ENCODE results near the gene PCDHA8. TPM values are rescaled to one million over a fixed set of nuclear protein-coding genes. Genes with fewer than 3 reads are reported as not detected.
"Not testable (repeated sequence)": the region's sequence is repeated elsewhere in the genome, so short reads cannot be mapped to it uniquely, and the experiment has no call there.

PCDHA8 gene
- total RNA-seq, 1 donor from 2014 or later: not detected

DNA sequence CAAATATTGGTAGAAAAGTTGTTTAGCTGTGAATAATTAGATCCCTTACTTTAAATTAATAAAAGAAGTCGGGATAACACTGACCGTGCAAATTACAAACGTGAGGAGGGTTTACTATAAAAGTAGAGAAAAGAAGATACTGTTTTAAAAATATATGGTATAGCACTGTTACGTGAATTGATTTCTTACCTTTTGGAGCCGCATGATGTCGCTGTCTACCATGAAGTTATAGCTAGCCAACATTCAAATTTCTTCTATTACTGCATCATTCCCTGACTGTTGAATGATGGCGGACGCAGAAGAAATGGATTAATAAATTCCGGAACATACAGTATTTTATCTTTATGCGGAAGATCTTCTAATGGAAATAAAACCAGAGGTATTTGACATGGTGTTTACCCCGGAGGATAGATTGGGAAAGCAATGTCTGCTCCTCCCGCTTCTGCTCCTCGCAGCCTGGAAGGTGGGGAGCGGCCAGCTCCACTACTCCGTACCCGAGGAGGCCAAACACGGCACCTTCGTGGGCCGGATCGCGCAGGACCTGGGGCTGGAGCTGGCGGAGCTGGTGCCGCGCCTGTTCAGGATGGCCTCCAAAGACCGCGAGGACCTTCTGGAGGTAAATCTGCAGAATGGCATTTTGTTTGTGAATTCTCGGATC lies 13.2 kb upstream of the PCDHA8 start, which contains the start of gene PCDHA6:
Gene PCDHA6 (plus strand): TSS at position 257 of the 658 bp plus-strand sequence. CDS start 132 bp downstream, at position 389.
- no peak for DNase-seq (ENCODE audit: low spot score)

GRCh38 chr5:140828362-140828737 lies 12.6 kb upstream of the PCDHA8 start:
- no peak for DNase-seq (ENCODE audit: low spot score)

GRCh38 chr5:140829511-140830501 lies 11.2 kb upstream of the PCDHA8 start:
- not testable (repeated sequence) for DNase-seq (ENCODE audit: low spot score)

- DNase-seq (ENCODE audit: low spot score): no peak
Observed at GRCh38 chr5:140833993-140834392, 7.0 kb upstream of the PCDHA8 start, which contains the start of gene PCDHA7. Gene PCDHA7 (plus strand): TSS chr5:140834269. CDS start chr5:140834384, 115 bp downstream.

DNA sequence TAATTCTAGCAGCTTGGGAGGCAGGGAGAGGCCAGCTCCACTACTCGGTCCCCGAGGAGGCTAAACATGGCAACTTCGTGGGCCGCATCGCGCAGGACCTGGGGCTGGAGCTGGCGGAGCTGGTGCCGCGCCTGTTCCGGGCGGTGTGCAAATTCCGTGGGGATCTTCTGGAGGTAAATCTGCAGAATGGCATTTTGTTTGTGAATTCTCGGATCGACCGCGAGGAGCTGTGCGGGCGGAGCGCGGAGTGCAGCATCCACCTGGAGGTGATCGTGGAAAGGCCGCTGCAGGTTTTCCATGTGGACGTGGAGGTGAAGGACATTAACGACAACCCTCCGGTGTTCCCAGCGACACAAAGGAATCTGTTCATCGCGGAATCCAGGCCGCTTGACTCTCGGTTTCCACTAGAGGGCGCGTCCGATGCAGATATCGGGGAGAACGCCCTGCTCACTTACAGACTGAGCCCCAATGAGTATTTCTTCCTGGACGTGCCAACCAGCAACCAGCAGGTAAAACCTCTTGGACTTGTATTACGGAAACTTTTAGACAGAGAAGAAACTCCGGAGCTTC lies 6.5 kb upstream of the PCDHA8 start:
- not testable (repeated sequence) for DNase-seq (ENCODE audit: low spot score)

DNA sequence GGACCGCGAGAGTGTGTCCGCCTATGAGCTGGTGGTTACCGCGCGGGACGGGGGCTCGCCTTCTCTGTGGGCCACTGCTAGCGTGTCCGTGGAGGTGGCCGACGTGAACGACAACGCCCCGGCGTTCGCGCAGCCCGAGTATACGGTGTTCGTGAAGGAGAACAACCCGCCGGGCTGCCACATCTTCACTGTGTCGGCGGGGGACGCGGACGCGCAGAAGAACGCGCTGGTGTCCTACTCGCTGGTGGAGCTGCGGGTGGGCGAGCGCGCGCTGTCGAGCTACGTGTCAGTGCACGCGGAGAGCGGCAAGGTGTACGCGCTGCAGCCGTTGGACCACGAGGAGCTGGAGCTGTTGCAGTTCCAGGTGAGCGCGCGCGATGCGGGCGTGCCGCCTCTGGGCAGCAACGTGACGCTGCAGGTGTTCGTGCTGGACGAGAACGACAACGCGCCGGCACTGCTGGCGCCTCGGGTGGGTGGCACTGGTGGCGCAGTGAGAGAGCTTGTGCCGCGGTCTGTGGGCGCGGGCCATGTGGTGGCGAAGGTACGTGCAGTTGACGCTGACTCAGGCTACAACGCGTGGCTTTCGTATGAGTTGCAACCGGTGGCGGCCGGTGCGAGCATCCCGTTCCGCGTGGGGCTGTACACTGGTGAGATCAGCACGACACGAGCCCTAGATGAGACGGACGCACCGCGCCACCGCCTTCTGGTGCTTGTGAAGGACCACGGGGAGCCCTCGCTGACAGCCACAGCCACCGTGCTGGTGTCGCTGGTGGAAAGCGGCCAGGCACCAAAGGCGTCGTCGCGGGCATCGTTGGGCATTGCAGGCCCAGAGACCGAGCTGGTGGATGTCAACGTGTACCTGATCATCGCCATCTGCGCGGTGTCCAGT lies 5.1 kb upstream of the PCDHA8 start:
- no peak for DNase-seq (ENCODE audit: low spot score)

- DNase-seq (ENCODE audit: low spot score): no peak
Observed at GRCh38 chr5:140842798-140843733, 2.1 kb downstream of the PCDHA8 start.

DNA sequence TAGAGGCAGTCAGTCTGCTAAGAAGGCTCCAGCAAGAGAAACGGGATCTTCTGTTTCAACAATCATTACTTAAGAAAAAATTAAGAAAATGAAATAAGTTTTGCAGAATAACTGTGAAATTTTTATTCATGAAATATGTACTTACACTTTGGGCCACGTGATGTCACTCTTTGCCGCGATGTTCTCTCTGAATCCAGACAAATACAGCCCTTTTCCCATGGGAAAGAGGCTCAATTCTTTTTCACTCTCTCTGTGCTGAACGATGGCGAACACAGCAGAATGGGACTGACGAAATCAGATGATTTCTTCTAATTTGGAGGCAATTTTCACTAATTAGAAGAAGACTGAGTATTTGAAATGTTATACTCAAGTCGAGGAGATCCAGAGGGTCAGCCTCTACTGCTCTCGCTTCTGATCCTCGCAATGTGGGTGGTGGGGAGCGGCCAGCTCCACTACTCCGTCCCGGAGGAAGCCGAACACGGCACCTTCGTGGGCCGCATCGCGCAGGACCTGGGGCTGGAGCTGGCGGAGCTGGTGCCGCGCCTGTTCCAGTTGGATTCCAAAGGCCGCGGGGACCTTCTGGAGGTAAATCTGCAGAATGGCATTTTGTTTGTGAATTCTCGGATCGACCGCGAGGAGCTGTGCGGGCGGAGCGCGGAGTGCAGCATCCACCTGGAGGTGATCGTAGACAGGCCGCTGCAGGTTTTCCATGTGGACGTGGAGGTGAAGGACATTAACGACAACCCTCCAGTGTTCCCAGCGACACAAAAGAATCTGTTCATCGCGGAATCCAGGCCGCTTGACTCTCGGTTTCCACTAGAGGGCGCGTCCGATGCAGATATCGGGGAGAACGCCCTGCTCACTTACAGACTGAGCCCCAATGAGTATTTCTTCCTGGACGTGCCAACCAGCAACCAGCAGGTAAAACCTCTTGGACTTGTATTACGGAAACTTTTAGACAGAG lies 7.4 kb downstream of the PCDHA8 start, which contains the start of gene PCDHA9:
Gene PCDHA9 (plus strand): TSS at position 244 of the 964 bp plus-strand sequence. CDS start 114 bp downstream, at position 358.
- not testable (repeated sequence) for DNase-seq (ENCODE audit: low spot score)

DNA sequence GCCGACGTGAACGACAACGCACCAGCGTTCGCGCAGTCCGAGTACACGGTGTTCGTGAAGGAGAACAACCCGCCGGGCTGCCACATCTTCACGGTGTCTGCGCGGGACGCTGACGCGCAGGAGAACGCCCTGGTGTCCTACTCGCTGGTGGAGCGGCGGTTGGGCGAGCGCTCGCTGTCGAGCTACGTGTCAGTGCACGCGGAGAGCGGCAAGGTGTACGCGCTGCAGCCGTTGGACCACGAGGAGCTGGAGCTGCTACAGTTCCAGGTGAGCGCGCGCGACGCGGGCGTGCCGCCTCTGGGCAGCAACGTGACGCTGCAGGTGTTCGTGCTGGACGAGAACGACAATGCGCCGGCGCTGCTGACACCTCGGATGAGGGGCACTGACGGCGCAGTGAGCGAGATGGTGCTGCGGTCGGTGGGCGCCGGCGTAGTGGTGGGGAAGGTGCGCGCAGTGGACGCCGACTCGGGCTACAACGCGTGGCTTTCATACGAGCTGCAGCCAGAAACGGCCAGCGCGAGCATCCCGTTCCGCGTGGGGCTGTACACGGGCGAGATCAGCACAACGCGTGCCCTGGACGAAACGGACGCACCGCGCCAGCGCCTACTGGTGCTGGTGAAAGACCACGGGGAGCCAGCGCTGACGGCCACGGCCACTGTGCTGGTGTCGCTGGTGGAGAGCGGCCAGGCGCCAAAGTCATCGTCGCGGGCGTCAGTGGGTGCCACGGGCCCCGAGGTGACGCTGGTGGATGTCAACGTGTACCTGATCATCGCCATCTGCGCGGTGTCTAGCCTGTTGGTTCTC lies 9.0 kb downstream of the PCDHA8 start:
- not testable (repeated sequence) for DNase-seq (ENCODE audit: low spot score)

DNA sequence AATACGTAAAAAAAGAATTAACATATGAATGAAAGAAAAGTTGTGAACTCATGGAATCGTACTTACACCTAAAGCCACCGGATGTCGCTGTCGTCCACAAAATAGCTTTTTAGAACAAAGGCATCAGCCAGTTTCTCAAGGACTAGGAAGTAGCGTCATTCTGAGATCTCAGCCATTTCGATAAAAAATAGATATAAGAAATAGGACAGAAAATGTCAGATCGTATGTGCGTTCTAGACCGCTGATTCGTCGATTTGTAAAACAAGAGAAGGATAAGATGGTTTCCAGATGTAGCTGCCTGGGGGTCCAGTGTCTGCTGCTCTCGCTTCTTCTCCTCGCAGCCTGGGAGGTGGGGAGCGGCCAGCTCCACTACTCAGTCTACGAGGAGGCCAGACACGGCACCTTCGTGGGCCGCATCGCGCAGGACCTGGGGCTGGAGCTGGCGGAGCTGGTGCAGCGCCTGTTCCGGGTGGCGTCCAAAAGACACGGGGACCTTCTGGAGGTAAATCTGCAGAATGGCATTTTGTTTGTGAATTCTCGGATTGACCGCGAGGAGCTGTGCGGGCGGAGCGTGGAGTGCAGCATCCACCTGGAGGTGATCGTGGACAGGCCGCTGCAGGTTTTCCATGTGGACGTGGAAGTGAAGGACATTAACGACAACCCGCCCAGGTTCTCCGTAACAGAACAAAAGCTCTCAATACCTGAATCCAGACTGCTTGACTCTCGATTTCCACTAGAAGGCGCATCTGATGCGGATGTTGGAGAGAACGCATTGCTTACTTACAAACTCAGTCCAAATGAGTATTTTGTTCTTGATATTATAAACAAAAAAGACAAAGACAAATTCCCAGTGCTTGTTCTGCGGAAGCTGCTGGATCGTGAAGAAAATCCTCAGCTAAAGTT lies 15.0 kb downstream of the PCDHA8 start, which contains the start of gene PCDHA10:
Gene PCDHA10 (plus strand): TSS at position 126 of the 903 bp plus-strand sequence. CDS start 152 bp downstream, at position 278.
- no peak for DNase-seq (ENCODE audit: low spot score)

- no peak for DNase-seq (ENCODE audit: low spot score)
Observed at GRCh38 chr5:140857177-140857986, 16.4 kb downstream of the PCDHA8 start.

- DNase-seq (ENCODE audit: low spot score): no peak
Observed at GRCh38 chr5:140857987-140858240, 16.9 kb downstream of the PCDHA8 start.

DNA sequence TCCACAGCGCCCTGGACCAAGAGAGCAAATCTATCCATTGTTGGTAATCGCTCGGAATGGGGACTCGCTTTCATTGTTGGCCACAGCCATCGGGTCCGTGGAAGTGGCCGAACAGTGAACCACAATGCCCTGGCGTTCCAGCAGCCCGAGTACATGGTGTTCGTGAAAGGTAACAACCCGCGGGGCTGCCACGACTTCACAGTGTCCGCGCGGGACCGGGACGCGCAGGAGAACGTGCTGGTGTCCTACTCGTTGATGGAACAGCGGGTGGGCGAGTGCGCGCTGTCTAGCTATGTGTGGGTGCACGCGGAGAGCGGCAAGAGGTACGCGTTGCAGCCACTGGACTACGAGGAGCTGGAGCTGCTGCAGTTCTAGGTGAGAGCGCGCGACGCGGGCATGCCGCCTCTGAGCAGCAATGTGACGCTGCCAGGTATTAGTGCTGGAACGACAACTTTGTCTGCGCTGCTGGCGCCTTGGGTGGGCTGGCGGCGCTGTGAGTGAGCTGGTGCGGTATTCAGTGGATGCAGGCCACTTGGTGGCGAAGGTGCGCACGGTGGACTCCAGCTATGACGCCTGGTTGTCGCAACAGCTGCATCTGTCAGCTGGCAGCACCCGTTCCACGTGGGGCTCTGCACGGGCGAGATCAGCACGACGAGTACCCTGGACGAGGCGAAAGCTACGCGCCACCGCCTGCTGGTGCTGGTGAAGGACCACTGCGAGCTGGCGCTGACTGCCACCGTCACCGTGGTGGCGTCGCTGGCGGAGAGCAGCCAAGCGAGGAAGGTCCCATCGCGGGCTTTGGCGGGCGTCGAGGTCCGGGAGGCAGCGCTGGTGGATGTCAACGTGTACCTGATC lies 21.7 kb downstream of the PCDHA8 start:
- DNase-seq (ENCODE audit: low spot score): no peak

DNA sequence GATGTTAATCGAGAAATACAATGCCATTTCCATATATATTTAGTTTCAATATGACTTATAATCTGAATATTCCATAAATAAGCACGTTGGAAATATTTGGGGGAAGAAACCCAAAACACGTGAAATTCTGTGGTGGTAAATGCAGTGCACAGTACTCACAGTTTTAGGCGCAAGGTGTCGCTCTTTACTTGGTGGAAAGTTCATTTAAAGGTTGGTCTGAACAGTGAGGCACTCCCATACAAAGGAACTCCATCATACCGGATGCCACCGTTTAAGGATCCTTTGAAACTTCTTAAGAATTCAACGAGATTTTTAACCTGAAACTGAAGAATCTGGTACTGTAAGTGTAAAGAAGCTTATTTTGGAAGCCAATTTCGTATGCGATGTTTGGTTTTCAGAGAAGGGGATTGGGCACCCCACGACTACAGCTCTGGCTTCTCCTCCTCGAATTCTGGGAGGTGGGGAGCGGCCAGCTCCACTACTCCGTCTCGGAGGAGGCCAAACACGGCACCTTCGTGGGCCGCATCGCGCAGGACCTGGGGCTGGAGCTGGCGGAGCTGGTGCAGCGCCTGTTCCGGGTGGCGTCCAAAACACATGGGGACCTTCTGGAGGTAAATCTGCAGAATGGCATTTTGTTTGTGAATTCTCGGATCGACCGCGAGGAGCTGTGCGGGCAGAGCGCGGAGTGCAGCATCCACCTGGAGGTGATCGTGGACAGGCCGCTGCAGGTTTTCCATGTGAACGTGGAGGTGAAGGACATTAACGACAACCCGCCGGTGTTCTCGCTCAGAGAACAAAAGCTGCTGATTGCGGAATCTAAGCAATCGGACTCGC lies 28.0 kb downstream of the PCDHA8 start, which contains the start of gene PCDHA11:
Gene PCDHA11 (plus strand): TSS at position 237 of the 834 bp plus-strand sequence. CDS start 147 bp downstream, at position 384.
- no peak for DNase-seq (ENCODE audit: low spot score)

Data from ureter (tissue), 1 donor.